GM18507 (cell line): ENCODE results near the gene INO80C.

Experiments
- DNase-seq: peaks from one replicate; pipeline ENCODE4 v3.0.0; 2011; ENCODE audit warnings: low read depth; ENCODE audit not compliant: insufficient read length; ENCODE audit errors: extremely low spot score
- FAIRE-seq: peaks from 2 replicates; lab custom pipeline; 2011; peaks lifted over from hg19 to GRCh38; lab: Jason Lieb, UNC

Gene INO80C

GRCh38 chr18:35497370-35498197 is at the start of gene INO80C:
Gene INO80C (minus strand): TSS chr18:35497960. CDS start chr18:35497874, 86 bp downstream.
- FAIRE-seq, result peak; percentile 92

GRCh38 chr18:35547008-35547605 is 49.3 kb upstream of the INO80C start:
- FAIRE-seq (no peak), DNase-seq (no peak)

More at GRCh38 chr18:35497370-35498197, at the start of gene INO80C:
- DNase-seq, result peak; percentile 85

- no peak for FAIRE-seq
- no peak for DNase-seq
These were observed 44.6 kb upstream of the INO80C start for GRCh38 chr18:35542356-35542755.

- FAIRE-seq (no peak), DNase-seq (no peak)
These were observed 37.5 kb upstream of the INO80C start for GRCh38 chr18:35535297-35535696.

- FAIRE-seq, result no peak
- DNase-seq, result no peak
These were observed 36.2 kb upstream of the INO80C start for GRCh38 chr18:35533916-35534405.

- no peak for DNase-seq
- FAIRE-seq, result no peak
These were observed 31.1 kb upstream of the INO80C start for GRCh38 chr18:35528749-35529274.

GRCh38 chr18:35526495-35527059 is 28.8 kb upstream of the INO80C start:
- DNase-seq (no peak), FAIRE-seq (no peak)

- DNase-seq, result no peak
- no peak for FAIRE-seq
These were observed 28.2 kb upstream of the INO80C start for GRCh38 chr18:35525795-35526494.

GRCh38 chr18:35524226-35524625 is 26.5 kb upstream of the INO80C start:
- no peak for FAIRE-seq
- DNase-seq, result no peak

GRCh38 chr18:35522130-35522959 is 24.6 kb upstream of the INO80C start:
- FAIRE-seq (no peak), DNase-seq (no peak)

- FAIRE-seq, result no peak
- DNase-seq, result no peak
These were observed 23.4 kb upstream of the INO80C start for GRCh38 chr18:35521133-35521532.

- FAIRE-seq (no peak), DNase-seq (no peak)
These were observed 21.6 kb upstream of the INO80C start for GRCh38 chr18:35519148-35519899.

GRCh38 chr18:35517715-35518114 is 20.0 kb upstream of the INO80C start:
- FAIRE-seq (no peak), DNase-seq (no peak)

- no peak for DNase-seq
- FAIRE-seq, result no peak
These were observed 19.0 kb upstream of the INO80C start for GRCh38 chr18:35516789-35517188.

- FAIRE-seq, result no peak
- no peak for DNase-seq
These were observed 18.6 kb upstream of the INO80C start for GRCh38 chr18:35516351-35516750.

GRCh38 chr18:35515460-35516130 is 17.8 kb upstream of the INO80C start:
- DNase-seq (no peak), FAIRE-seq (no peak)

- DNase-seq, result no peak
- no peak for FAIRE-seq
These were observed 17.1 kb upstream of the INO80C start for GRCh38 chr18:35514752-35515459.
